Limb (tissue), 2 donors: ENCODE measurements around the gene DLGAP1.
"Not testable (repeated sequence)": the region's sequence is repeated elsewhere in the genome, so short reads cannot be mapped to it uniquely, and the experiment has no call there.

ENCODE experiments used
- DNase-seq, 2 donors: peaks; one replicate each; pipeline ENCODE4 v3.0.0-alpha.2; 2016; ENCODE audit errors: extremely low spot score in 2 of 2

Gene DLGAP1

GRCh38 chr18:4391859-4392258 is 63.2 kb downstream of the DLGAP1 start:
- no peak for DNase-seq

- no peak for DNase-seq
Observed at GRCh38 chr18:4385876-4386275, 69.2 kb downstream of the DLGAP1 start.

DNA sequence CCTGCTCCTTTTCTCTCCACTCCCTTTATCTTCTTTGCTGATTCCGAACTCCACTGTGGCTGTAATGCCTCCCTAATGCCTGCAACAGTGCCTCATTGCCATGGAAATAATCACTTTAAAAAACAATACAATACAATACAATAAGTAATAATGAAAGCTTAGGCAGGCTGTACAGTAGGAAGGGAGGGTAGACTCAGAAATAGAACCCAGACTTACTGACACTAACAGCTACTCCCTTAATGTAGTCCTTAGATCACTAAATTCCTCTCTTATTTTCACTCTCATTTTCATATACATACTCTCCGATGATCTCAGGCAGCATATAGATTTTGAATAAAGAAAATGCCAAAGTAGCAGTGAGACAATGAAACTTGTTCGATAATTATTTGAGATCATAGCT is 70.2 kb downstream of the DLGAP1 start:
- DNase-seq, result no peak

- DNase-seq, result no peak
Observed at GRCh38 chr18:4374564-4374963, 80.5 kb downstream of the DLGAP1 start.

DNA sequence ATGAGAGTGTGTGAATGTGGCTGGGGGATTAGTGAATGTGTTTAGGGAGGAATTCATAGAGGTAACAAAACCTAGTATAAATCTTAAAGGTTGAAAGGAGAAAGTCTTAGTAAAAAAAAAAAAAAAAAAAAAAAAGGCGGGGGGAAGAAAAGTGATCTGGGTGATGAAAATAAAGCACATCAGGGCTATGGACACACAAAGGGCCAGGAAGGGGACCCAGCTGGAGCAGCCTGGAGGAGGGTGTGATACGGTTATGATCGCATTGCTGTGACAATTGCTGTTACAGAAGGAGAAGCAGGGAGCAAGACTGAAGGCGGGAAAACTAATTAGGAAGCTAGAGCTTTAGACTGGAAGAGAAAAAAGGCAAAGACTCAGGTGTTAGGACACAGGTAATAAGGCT is 85.4 kb downstream of the DLGAP1 start:
- no peak for DNase-seq

GRCh38 chr18:4360221-4360715 is 94.8 kb downstream of the DLGAP1 start:
- DNase-seq, result no peak

- DNase-seq, result no peak
Observed at GRCh38 chr18:4358618-4359017, 96.5 kb downstream of the DLGAP1 start.

- no peak for DNase-seq
Observed at GRCh38 chr18:4357579-4357978, 97.5 kb downstream of the DLGAP1 start.

DNA sequence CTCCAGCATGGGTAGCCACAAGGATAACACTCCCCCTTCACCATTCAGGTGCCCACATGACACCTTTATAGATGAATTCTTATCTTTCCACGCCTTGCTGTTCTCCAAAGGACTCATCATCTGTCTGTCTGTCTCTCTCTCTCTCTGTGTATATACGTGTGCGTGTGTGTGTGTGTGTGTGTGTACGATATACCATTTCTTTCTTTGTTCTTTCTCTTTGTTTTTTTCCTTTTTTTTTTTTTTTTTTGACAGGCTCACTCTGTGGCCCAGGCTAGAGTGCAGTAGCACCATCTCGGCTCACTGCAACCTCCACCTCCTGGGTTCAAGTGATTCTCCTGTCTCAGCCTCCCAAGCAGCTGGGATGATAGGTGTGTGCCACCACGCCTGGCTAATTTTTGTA is 98.2 kb downstream of the DLGAP1 start:
- no peak for DNase-seq

DNA sequence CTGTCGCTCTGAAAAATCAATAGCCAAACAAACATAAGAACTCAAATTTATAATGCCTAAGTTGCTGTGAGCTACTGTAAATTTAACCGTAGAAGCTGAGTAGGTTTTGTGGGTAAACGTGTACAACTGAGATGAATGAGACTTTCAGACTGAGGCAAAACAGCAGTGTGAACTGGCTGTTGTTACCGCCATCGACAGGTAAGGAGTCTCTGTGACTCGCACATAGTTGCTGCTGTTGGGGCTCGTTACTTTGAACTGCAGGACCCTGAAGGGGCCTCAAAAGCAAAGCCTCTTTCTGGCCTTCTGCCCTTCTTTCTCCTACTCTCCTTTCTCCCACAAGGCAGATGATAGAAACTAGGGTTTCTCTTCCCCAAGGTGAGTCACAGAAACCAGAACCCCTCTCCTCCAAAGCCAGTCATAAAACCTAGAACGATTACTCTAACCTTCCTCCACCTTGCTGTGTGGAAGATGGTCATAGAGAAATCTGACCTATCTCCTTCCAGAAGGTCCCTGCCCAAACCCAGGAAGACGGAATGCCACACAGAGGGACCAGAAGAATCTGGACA is 101.2 kb downstream of the DLGAP1 start:
- DNase-seq, result no peak

DNA sequence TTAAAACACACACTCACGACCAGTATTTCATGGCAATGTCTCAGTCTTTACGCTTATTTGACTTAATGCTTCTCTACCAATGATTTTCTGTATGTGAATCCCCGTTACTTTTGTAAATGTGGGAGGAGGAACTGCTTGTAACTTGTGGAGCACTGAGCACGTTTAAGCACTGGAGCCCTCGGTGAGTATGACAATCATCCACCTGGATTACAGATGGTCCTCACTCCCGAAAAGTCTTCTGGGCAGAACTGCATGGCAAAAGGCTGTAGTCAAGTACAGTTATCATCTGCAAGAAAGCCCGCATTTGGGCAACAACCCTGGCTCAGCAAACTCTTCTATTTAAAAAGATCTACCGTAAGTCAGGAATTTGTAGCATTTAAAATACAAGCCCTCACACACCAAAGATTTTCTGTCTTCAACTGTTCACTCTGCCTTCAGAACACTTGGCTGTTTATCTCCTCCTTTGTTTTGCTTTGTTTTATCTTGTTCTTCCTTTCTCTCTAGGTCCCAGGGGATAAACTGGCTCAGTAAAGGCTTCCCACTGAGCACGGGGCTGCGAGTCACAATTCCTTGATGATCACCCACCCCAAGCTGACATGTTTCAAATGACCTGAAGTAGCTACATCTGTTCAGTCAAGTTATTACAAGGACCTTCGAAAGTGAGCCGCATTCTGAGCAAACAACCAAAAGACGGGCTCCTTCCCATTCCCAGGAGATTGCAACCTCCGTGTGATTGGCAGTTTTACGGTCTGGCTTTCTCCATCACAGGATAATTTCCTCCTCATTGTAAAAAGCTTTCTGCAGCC is 102.2 kb downstream of the DLGAP1 start:
- no peak for DNase-seq

DNA sequence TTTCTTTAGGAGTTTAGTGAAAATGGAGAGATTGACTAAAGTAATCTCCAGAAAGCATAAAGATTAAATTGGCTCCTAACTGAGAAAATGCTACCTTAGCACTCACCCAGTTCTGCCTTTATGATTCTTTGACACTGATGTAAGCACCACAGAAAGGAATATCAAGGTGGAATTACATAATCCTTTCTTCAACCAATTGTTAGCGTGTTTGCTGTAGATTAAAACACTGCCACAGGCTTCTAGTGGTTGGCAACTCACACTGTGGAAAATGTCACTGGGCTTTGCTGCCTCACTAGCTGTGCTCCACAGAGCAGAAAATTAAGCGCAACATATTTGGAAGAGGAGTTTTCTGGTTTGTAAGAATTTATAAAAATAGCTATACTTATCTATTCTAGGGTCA is 104.1 kb downstream of the DLGAP1 start:
- no peak for DNase-seq

GRCh38 chr18:4335386-4335785 is 119.7 kb downstream of the DLGAP1 start:
- no peak for DNase-seq

GRCh38 chr18:4333043-4333442 is 122.1 kb downstream of the DLGAP1 start:
- no peak for DNase-seq

DNA sequence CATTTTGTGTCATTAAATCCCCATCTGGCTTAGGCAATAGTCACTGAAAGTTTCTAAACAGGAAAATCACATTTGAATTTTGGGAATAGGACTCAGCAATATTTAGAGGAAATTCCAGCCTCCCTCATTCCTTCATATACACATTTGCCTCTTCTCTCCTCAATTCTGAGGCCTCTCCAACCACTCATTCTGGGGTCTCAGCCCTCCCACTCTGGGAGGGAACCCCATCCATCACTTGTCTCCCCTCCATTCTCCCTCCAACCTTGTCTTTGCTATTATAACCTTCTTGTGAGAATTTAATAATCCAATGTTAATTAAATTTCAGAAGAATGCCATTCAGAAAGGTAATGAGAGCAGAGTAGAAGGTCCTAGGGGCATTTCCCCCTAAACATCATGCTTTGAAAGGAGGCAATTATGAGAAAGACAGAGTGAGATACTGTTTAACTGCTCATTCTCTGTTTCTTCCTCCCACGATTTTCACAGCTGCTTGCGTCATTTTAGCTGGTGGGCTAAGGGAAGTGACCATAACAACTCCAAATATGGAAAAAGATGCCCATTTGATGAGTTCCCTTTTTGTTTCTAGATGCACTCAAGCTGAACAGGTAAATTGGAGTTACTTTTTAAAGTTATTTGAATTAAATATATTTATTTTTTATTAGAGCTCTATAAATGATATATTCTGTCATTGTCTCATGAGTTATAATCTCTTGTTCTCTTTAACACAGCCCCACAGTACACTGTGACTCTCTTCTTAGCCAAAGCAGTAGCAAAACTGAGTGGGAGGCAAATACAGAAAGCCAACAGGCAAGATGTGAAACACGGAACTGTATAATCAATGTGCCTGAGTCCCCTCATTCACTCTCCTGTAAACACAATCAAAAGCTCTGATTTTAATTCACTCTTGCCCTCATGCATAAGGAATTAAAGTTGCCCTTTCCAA is 135.1 kb downstream of the DLGAP1 start:
- no peak for DNase-seq

GRCh38 chr18:4318311-4318710 is 136.8 kb downstream of the DLGAP1 start:
- DNase-seq, result no peak

- DNase-seq, result not testable (repeated sequence)
Observed at GRCh38 chr18:4311945-4312344, 143.2 kb downstream of the DLGAP1 start.

DNA sequence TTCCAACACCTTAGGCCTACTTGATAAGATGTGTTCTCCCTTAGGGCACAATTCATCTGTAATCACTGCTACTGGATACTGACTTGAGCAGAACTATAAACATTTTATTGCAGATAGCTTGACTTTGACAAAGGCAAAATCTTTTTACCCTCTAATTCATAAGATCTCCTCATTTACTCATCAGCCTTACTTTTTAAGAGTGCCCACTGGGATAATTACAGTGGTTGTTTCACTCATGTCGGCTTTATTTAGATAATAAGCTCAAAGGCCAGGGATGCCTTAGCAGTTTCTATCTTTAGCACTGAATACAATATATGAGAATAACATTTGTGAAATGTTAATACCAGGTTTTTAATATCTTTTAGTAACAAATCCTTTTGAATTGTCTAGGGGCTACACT is 144.0 kb downstream of the DLGAP1 start:
- no peak for DNase-seq

GRCh38 chr18:4309227-4309626 is 145.9 kb downstream of the DLGAP1 start:
- DNase-seq, result no peak

DNA sequence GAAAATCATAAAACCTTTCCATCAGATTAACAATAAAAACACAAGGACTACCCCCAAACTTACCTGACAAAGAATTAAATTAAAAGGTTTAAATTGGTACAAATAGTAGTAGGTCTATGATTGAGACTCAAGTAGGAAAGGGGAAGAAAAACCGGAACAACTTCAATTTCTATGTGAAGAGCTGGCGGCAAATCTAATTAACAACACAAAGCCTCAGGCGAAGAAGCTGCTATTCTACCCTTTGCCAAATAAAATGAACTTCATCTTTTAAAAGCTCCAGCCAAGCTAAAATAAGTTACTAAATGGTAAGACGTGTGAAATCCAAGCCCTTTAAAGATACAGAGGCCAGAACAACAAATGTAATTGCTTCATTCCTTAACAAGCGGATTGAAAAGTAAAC is 146.5 kb downstream of the DLGAP1 start:
- DNase-seq, result no peak

GRCh38 chr18:4299395-4299794 is 155.7 kb downstream of the DLGAP1 start:
- no peak for DNase-seq

DNA sequence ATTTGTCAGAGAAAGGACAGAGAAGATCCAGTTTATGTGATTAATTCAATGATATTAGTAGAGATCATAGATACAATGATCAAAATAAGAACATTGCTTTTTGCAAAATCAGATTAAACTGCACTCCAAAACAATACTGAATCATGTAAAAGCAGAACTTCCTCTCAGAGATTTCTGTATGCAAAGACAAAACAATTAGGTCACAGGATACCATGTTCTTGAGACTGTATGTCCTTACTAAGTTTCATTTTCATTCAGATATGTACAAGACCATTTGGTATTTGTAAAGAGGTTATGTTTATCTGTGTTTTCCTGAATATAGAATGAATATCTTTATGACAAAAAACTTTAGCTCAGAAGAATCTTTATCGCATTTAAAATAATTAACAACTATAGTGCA is 161.8 kb downstream of the DLGAP1 start:
- no peak for DNase-seq
